ENCODE data around the gene SORL1.
"Not testable (repeated sequence)": the region's sequence is repeated elsewhere in the genome, so short reads cannot be mapped to it uniquely, and the experiment has no call there.

The SORL1 gene

DNA sequence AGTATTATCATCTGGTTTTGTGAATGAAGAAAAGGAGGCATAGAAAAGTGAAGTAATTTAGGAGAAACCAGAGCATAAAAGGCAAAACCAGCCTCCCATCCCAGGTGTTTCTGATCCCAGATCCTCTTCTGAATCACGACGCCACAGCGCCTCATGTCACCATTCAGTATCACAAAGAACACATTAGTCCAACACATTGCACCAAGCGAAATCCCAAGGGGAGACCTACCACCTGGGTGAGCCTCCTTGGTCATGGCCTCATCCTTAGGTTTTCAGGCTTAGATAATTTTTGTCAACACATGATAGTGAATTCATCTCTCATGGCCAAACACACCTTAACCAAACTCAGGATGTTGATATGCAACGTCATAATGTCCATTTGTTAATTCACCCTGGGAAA, 182.2 kb downstream of the SORL1 start:
- Histone ChIP-seq H3K4me3 (ENCODE audit: low read depth in 1 of 2, low read length in 2 of 2) (no peak overlapping the region), H3K27ac (ENCODE audit: low read depth, low read length) (no peak overlapping the region)

DNA sequence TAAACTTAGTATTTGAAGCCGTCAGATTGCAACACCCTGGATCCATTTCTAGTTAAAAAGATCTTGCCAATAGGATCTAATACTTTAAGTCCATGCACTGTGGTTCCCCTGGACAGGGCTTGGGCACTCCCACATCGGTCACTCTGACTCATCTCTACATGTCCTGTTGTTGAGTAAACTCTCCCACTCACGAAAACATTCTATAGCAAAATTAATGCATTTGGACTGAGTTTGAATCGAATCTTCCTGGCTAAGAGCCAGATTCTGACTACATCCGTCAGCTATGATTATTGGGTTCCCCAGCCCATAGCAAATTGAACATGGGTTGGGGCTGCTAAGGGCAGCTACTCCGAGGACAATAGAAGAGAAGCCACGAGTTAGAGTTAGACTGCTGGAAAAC, 182.8 kb downstream of the SORL1 start:
- no peaks in the 10 kb centered on the region for H3K9me3 ChIP-seq (ENCODE audit: control insufficient read depth in 1 of 2, low read length in 2 of 2)
- H3K4me3 ChIP-seq (ENCODE audit: low read depth in 1 of 2, low read length in 2 of 2), result no peak overlapping the region
- H3K27me3 ChIP-seq (ENCODE audit: control insufficient read depth in 1 of 2, insufficient read depth in 2 of 2, low read length in 2 of 2), result no peaks in the 10 kb centered on the region
- H3K36me3 ChIP-seq (ENCODE audit: control insufficient read depth in 1 of 2, insufficient read depth in 2 of 2, low read length in 2 of 2), result peaks cover 4 to 13% of the 10 kb centered on the region in 2 donors
- no peak overlapping the region for H3K9ac ChIP-seq (ENCODE audit: low read depth in 1 of 2, low read length in 2 of 2)
- no peak overlapping the region for H3K27ac ChIP-seq (ENCODE audit: low read depth, low read length)
- no peaks in the 10 kb centered on the region for H3K4me1 ChIP-seq (ENCODE audit: control insufficient read depth in 1 of 2, insufficient read depth in 2 of 2, low read length in 2 of 2)

More for the DNA sequence above, 182.2 kb downstream of the SORL1 start:
- H3K9ac ChIP-seq (ENCODE audit: low read depth in 1 of 2, low read length in 2 of 2), result no peak overlapping the region
- H3K4me1 ChIP-seq (ENCODE audit: control insufficient read depth in 1 of 2, insufficient read depth in 2 of 2, low read length in 2 of 2), result no peaks in the 10 kb centered on the region
- no peaks in the 10 kb centered on the region for H3K27me3 ChIP-seq (ENCODE audit: control insufficient read depth in 1 of 2, insufficient read depth in 2 of 2, low read length in 2 of 2)
- peaks cover 4 to 15% of the 10 kb centered on the region in 2 donors for H3K36me3 ChIP-seq (ENCODE audit: control insufficient read depth in 1 of 2, insufficient read depth in 2 of 2, low read length in 2 of 2)
- no peaks in the 10 kb centered on the region for H3K9me3 ChIP-seq (ENCODE audit: control insufficient read depth in 1 of 2, low read length in 2 of 2)

DNA sequence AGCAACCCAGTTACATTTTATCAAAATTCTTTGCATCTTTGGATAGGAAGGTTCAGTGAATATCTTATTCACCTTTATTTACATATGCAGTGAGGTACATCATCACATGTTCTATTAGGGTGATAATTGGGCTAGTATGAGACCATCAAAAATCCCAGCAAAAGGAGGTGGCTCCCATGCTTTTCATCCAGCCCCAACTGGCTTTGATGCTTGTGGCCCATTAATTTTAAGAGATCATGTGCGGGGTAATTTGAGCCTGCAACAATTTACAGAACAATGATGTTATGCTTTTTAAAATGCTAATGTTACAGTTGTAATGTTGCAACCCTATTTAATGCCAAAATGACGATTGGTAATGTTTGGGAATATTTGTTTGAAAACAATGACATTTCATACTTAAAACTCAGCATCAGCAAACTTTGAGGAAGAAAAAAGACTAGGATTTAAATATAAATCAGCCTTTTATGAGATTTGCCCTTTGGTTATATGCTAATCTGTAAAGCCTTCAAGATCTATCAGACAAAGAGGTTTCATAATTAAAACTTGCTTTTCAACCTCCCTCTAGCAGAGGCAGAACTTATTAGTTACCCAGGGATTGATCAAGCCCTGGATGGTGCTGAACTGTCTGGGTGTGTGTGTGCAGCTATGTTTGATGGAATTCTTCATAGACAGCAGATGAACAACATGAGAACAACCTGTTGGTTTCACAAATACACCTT, 184.1 kb downstream of the SORL1 start:
- Histone ChIP-seq H3K4me3 (ENCODE audit: low read depth in 1 of 2, low read length in 2 of 2) (no peak overlapping the region), H3K9ac (ENCODE audit: low read depth in 1 of 2, low read length in 2 of 2) (no peak overlapping the region), H3K27ac (ENCODE audit: low read depth, low read length) (no peak overlapping the region), H3K4me1 (ENCODE audit: control insufficient read depth in 1 of 2, insufficient read depth in 2 of 2, low read length in 2 of 2) (no peaks in the 10 kb centered on the region), H3K27me3 (ENCODE audit: control insufficient read depth in 1 of 2, insufficient read depth in 2 of 2, low read length in 2 of 2) (no peaks in the 10 kb centered on the region), H3K9me3 (ENCODE audit: control insufficient read depth in 1 of 2, low read length in 2 of 2) (no peaks in the 10 kb centered on the region), H3K36me3 (ENCODE audit: control insufficient read depth in 1 of 2, insufficient read depth in 2 of 2, low read length in 2 of 2) (peaks cover 4 to 9% of the 10 kb centered on the region in 2 donors)

DNA sequence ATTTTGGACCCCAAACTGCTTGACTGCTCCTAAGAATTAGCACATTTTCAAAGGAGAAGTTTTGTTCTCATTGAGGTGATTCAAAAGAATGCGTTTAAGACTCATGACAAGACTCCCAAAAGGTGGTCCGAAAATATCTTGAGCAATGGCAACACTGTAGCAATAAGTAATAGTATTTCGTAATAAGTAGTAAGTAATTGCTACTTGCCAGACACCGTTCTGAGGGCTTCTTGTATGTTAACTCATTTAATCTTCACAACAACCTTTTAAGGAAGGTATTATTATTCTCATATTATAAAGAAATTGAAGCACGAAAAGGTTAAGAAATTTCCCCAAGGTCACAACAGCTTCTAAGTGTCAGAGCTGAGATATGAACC, 184.7 kb downstream of the SORL1 start:
- H3K36me3 ChIP-seq (ENCODE audit: control insufficient read depth in 1 of 2, insufficient read depth in 2 of 2, low read length in 2 of 2), result peaks cover 4 to 5% of the 10 kb centered on the region in 2 donors
- H3K4me1 ChIP-seq (ENCODE audit: control insufficient read depth in 1 of 2, insufficient read depth in 2 of 2, low read length in 2 of 2), result no peaks in the 10 kb centered on the region
- no peak overlapping the region for H3K27ac ChIP-seq (ENCODE audit: low read depth, low read length)
- H3K9ac ChIP-seq (ENCODE audit: low read depth in 1 of 2, low read length in 2 of 2), result no peak overlapping the region
- H3K27me3 ChIP-seq (ENCODE audit: control insufficient read depth in 1 of 2, insufficient read depth in 2 of 2, low read length in 2 of 2), result no peaks in the 10 kb centered on the region
- H3K4me3 ChIP-seq (ENCODE audit: low read depth in 1 of 2, low read length in 2 of 2), result no peak overlapping the region
- H3K9me3 ChIP-seq (ENCODE audit: control insufficient read depth in 1 of 2, low read length in 2 of 2), result no peaks in the 10 kb centered on the region

DNA sequence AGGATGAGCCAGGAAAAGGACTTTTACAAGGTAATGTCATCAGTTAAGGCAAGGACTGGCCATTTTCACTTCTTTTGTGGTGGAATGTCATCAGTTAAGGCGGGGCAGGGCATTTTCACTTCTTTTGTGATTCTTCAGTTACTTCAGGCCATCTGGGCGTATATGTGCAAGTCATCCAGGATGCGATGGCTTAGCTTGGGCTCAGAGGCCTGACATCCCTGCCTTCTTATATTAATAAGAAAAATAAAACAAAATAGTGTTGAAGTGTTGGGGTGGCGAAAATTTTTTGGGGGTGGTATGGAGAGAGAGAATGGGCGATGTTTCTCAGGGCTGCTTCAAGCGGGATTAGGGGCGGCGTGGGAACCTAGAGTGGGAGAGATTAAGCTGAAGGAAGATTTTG, 185.5 kb downstream of the SORL1 start:
- not testable (repeated sequence) for H3K9ac ChIP-seq (ENCODE audit: low read depth in 1 of 2, low read length in 2 of 2); H3K36me3 ChIP-seq (ENCODE audit: control insufficient read depth in 1 of 2, insufficient read depth in 2 of 2, low read length in 2 of 2); H3K9me3 ChIP-seq (ENCODE audit: control insufficient read depth in 1 of 2, low read length in 2 of 2); H3K4me1 ChIP-seq (ENCODE audit: control insufficient read depth in 1 of 2, insufficient read depth in 2 of 2, low read length in 2 of 2); H3K27ac ChIP-seq (ENCODE audit: low read depth, low read length); H3K4me3 ChIP-seq (ENCODE audit: low read depth in 1 of 2, low read length in 2 of 2); H3K27me3 ChIP-seq (ENCODE audit: control insufficient read depth in 1 of 2, insufficient read depth in 2 of 2, low read length in 2 of 2)

DNA sequence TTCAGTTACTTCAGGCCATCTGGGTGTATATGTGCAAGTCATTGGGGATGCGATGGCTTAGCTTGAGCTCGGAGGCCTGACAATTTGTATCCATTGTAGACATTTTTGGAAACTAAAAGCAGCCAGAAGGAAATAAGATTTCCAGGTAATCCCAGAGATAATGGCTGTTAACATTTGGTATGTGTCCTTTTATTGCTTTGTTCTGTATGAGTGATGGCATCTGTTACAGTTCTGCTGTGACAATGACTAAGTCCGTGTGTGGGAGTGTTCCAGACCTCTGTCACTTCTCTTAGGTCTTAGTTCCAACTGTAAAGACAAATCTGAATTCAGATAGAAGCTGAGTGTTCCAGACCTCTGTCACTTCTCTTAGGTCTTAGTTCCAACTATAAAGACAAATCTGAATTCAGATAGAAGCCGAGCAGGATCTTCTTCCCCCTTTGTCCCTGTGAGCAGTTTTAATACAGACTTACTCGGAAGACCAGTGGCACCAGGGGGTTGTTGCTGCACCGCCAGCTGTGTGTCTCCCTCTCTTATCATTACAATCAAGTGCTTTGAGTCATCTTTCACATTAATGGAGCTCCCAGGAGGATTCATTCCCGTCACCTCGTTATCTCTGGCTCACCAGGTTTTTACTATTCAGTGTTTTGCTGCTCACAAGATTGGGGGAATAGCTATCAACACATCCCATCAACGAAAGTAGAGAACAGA, 191.5 kb downstream of the SORL1 start:
- peaks cover 0 to 3% of the 10 kb centered on the region in 2 donors for H3K27me3 ChIP-seq (ENCODE audit: control insufficient read depth in 1 of 2, insufficient read depth in 2 of 2, low read length in 2 of 2)

DNA sequence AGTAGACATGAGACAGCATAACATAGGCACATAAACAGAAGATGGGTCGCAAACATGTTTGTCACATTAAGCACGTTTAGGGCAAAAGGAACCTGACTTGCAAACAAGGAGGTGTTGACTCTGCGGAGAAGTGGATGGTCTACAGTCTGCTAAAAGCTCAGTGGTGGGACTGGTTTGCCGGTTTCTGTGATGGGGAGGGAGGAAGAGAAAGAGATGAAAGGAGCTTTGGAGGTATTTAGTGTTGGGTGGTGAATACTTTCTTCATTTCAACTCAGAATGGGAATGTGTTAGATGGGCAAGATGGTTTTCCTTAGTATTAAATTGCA, 192.0 kb downstream of the SORL1 start:
- H3K9me3 ChIP-seq (ENCODE audit: control insufficient read depth in 1 of 2, low read length in 2 of 2), result no peaks in the 10 kb centered on the region
- H3K27me3 ChIP-seq (ENCODE audit: control insufficient read depth in 1 of 2, insufficient read depth in 2 of 2, low read length in 2 of 2), result peaks cover 0 to 3% of the 10 kb centered on the region in 2 donors
- H3K27ac ChIP-seq (ENCODE audit: low read depth, low read length), result no peak overlapping the region
- no peaks in the 10 kb centered on the region for H3K4me1 ChIP-seq (ENCODE audit: control insufficient read depth in 1 of 2, insufficient read depth in 2 of 2, low read length in 2 of 2)
- H3K4me3 ChIP-seq (ENCODE audit: low read depth in 1 of 2, low read length in 2 of 2), result no peak overlapping the region
- H3K9ac ChIP-seq (ENCODE audit: low read depth in 1 of 2, low read length in 2 of 2), result no peak overlapping the region
- no peaks in the 10 kb centered on the region for H3K36me3 ChIP-seq (ENCODE audit: control insufficient read depth in 1 of 2, insufficient read depth in 2 of 2, low read length in 2 of 2)

More for the DNA sequence above, 191.5 kb downstream of the SORL1 start:
- Histone ChIP-seq H3K9ac (ENCODE audit: low read depth in 1 of 2, low read length in 2 of 2) (no peak overlapping the region), H3K27ac (ENCODE audit: low read depth, low read length) (no peak overlapping the region), H3K36me3 (ENCODE audit: control insufficient read depth in 1 of 2, insufficient read depth in 2 of 2, low read length in 2 of 2) (no peaks in the 10 kb centered on the region), H3K4me3 (ENCODE audit: low read depth in 1 of 2, low read length in 2 of 2) (no peak overlapping the region), H3K9me3 (ENCODE audit: control insufficient read depth in 1 of 2, low read length in 2 of 2) (no peaks in the 10 kb centered on the region), H3K4me1 (ENCODE audit: control insufficient read depth in 1 of 2, insufficient read depth in 2 of 2, low read length in 2 of 2) (no peaks in the 10 kb centered on the region)

DNA sequence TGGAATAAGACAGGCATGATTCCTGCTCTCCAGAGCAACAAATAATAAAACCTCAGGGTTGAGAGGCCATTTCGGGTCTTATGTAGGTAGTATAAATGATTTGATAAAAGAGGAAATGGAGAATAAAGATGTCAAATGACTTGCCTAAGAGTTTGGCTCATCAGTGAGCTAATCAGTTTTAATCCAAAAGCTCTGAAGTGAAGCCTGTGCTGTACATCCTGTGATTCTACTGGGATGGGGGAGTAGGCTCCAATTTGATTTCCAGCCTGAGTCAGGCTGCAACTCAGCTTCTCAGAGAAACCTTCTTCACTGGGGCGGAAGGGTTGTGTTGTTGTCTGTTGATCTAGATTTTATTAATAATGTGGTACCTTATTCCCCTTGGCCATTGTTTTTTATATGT, 192.9 kb downstream of the SORL1 start:
- H3K4me1 ChIP-seq (ENCODE audit: control insufficient read depth in 1 of 2, insufficient read depth in 2 of 2, low read length in 2 of 2), result no peaks in the 10 kb centered on the region
- peaks cover 0 to 3% of the 10 kb centered on the region in 2 donors for H3K27me3 ChIP-seq (ENCODE audit: control insufficient read depth in 1 of 2, insufficient read depth in 2 of 2, low read length in 2 of 2)
- no peaks in the 10 kb centered on the region for H3K9me3 ChIP-seq (ENCODE audit: control insufficient read depth in 1 of 2, low read length in 2 of 2)
- no peak overlapping the region for H3K4me3 ChIP-seq (ENCODE audit: low read depth in 1 of 2, low read length in 2 of 2)
- H3K36me3 ChIP-seq (ENCODE audit: control insufficient read depth in 1 of 2, insufficient read depth in 2 of 2, low read length in 2 of 2), result no peaks in the 10 kb centered on the region
- H3K9ac ChIP-seq (ENCODE audit: low read depth in 1 of 2, low read length in 2 of 2), result no peak overlapping the region
- H3K27ac ChIP-seq (ENCODE audit: low read depth, low read length), result no peak overlapping the region

DNA sequence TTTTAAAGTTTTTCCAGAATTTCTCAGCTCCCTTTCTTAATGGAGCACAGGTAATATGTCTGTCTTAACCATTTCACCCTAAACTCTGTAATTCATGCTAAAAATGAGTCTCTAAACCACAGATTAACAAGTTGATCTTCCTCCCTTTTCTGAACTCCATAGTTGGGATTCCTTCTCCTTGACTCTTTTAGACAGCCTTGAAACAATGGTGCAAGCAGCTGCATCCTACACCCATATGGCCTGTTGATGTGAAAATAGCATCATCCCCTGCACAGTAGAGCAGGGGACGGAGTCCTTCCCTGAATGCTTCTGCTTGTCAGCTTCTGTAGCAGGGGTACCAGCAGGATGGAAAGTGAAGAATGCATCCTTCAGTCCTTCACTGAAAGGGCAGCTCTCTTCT, 193.5 kb downstream of the SORL1 start:
- Histone ChIP-seq H3K27ac (ENCODE audit: low read depth, low read length) (no peak overlapping the region), H3K9ac (ENCODE audit: low read depth in 1 of 2, low read length in 2 of 2) (no peak overlapping the region), H3K4me3 (ENCODE audit: low read depth in 1 of 2, low read length in 2 of 2) (no peak overlapping the region), H3K36me3 (ENCODE audit: control insufficient read depth in 1 of 2, insufficient read depth in 2 of 2, low read length in 2 of 2) (no peaks in the 10 kb centered on the region), H3K27me3 (ENCODE audit: control insufficient read depth in 1 of 2, insufficient read depth in 2 of 2, low read length in 2 of 2) (peaks cover 0 to 3% of the 10 kb centered on the region in 2 donors), H3K9me3 (ENCODE audit: control insufficient read depth in 1 of 2, low read length in 2 of 2) (no peaks in the 10 kb centered on the region), H3K4me1 (ENCODE audit: control insufficient read depth in 1 of 2, insufficient read depth in 2 of 2, low read length in 2 of 2) (no peaks in the 10 kb centered on the region)

DNA sequence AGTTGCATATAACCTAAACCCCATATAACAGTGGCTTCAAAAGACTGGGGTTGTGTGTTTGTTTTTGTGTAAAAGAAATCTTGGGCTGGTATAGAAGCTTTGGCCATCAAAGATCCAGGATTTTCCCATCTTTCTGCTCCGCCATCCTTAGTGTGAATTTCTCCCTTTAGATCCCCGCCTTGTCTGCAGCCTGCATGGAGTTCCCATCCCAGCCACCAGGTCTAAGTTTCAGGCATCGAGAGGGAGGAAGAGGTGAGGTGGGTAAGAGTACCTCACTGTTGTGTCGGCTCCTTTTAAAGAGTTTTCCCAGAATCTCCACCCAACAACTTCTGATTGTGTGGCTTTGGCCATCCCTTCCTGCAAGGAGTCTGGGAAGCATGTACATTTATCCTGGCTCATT, 196.2 kb downstream of the SORL1 start:
- Histone ChIP-seq H3K27ac (ENCODE audit: low read depth, low read length) (no peak overlapping the region), H3K27me3 (ENCODE audit: control insufficient read depth in 1 of 2, insufficient read depth in 2 of 2, low read length in 2 of 2) (peaks cover 0 to 3% of the 10 kb centered on the region in 2 donors), H3K9ac (ENCODE audit: low read depth in 1 of 2, low read length in 2 of 2) (no peak overlapping the region), H3K4me1 (ENCODE audit: control insufficient read depth in 1 of 2, insufficient read depth in 2 of 2, low read length in 2 of 2) (no peaks in the 10 kb centered on the region), H3K36me3 (ENCODE audit: control insufficient read depth in 1 of 2, insufficient read depth in 2 of 2, low read length in 2 of 2) (no peaks in the 10 kb centered on the region), H3K4me3 (ENCODE audit: low read depth in 1 of 2, low read length in 2 of 2) (no peak overlapping the region), H3K9me3 (ENCODE audit: control insufficient read depth in 1 of 2, low read length in 2 of 2) (no peaks in the 10 kb centered on the region)

Measured in duodenal mucosa (tissue), 2 donors.